Endothelial cell of umbilical vein (primary cell): Measurements from ENCODE around the gene ETFB. TPM values are rescaled to one million over a fixed set of nuclear protein-coding genes. Genes with fewer than 3 reads are reported as not detected.

Experiments used
- BruUV-seq: library from RNA; stranded (reverse); fragments of 400-500 nt; replicated peaks from 2 replicates; lab custom pipeline; 2021; lab: Mats Ljungman, UMichigan
- CTCF ChIA-PET: fragments of 300-600, 350-600 bp; sonication (Branson Sonifier 250); formaldehyde crosslinking; loops from one replicate; lab custom pipeline; 2021; ENCODE audit warnings: antibody characterized with exemption, inconsistent platforms; lab: Charles Lee
- POLR2A ChIA-PET: fragments of 300-600, 350-600 bp; sonication (Branson Sonifier 250); formaldehyde crosslinking; loops from one replicate; lab custom pipeline; 2021; ENCODE audit warnings: antibody characterized with exemption, inconsistent platforms; lab: Charles Lee
- DNase-seq: peaks from one replicate; pipeline ENCODE4 v3.0.0-alpha.2; 2011; ENCODE audit warnings: low read depth, low spot score
- FAIRE-seq: peaks from 2 replicates; lab custom pipeline; 2011; peaks lifted over from hg19 to GRCh38; lab: Jason Lieb, UNC
- H2AFZ ChIP-seq: 2 replicates; pipeline ENCODE4 v1.6.0; 2012; ENCODE audit warnings: low read depth, low read length, control low read depth, inconsistent platforms
- H3K27ac ChIP-seq: 2 replicates; pipeline ENCODE4 v1.5.1; 2011; ENCODE audit warnings: low read depth, mild to moderate bottlenecking, control low read depth, low read length, moderate library complexity; ENCODE audit not compliant: insufficient read depth
- H3K27me3 ChIP-seq, 2 experiments: 2 replicates each; pipeline versions ENCODE4 v1.6.0 to v1.6.1; 2011; ENCODE audit warnings: low read length in 2 of 2, mixed read lengths in 1 of 2; ENCODE audit not compliant: control insufficient read depth in 2 of 2, insufficient read depth in 2 of 2
- H3K36me3 ChIP-seq, 2 experiments: 2 replicates in 1 of 2; 3 replicates in 1 of 2; pipeline ENCODE4 v1.5.1; 2011; ENCODE audit warnings: low read length in 2 of 2, mild to moderate bottlenecking in 1 of 2, moderate library complexity in 1 of 2; ENCODE audit not compliant: control insufficient read depth in 2 of 2, insufficient read depth in 2 of 2; ENCODE audit errors: extremely low read depth in 1 of 2
- H3K4me1 ChIP-seq: 3 replicates; pipeline ENCODE4 v1.5.1; 2011; ENCODE audit warnings: mild to moderate bottlenecking, low read length; ENCODE audit not compliant: control insufficient read depth, insufficient read depth; ENCODE audit errors: extremely low read depth
- H3K4me2 ChIP-seq: 2 replicates; pipeline ENCODE4 v1.6.1; 2011; ENCODE audit warnings: low read length, control low read depth, mixed read lengths; ENCODE audit not compliant: insufficient read depth
- H3K4me3 ChIP-seq, 3 experiments: fragments of 200-600 bp in 1 of 3; sonication (generic), shearing (Covaris generic) in 1 of 3; replicated peaks in 1 of 3; 2 replicates each; pipeline ENCODE4 v1.5.1; 2011 to 2016; ENCODE audit warnings: control low read depth in 3 of 3, low read length in 3 of 3, mild to moderate bottlenecking in 2 of 3, inconsistent platforms in 1 of 3, low read depth in 1 of 3, moderate library complexity in 1 of 3; ENCODE audit not compliant: insufficient read depth in 1 of 3
- H3K79me2 ChIP-seq: 2 replicates; pipeline ENCODE4 v1.6.0; 2012; ENCODE audit warnings: low read length, inconsistent platforms; ENCODE audit not compliant: control insufficient read depth, insufficient read depth
- H3K9ac ChIP-seq: replicated peaks from 2 replicates; pipeline ENCODE3; 2011; ENCODE audit warnings: low read length, control low read depth; ENCODE audit not compliant: insufficient read depth; ENCODE audit errors: extremely low read depth
- H3K9me1 ChIP-seq: replicated peaks from 3 replicates; pipeline ENCODE4 v1.6.0; 2011; ENCODE audit warnings: mild to moderate bottlenecking, low read length; ENCODE audit not compliant: control insufficient read depth, insufficient read depth; ENCODE audit errors: extremely low read depth
- H3K9me3 ChIP-seq: replicated peaks from 2 replicates; pipeline ENCODE4 v1.5.1; 2012; ENCODE audit warnings: low read length, inconsistent platforms; ENCODE audit not compliant: control insufficient read depth, insufficient read depth
- H4K20me1 ChIP-seq: replicated peaks from 2 replicates; pipeline ENCODE3; 2011; ENCODE audit warnings: mild to moderate bottlenecking, low read length; ENCODE audit not compliant: control insufficient read depth, insufficient read depth; ENCODE audit errors: extremely low read depth
- EZH2 ChIP-seq: IDR thresholded peaks from 2 replicates; pipeline ENCODE4 v1.6.1; 2012; ENCODE audit warnings: borderline replicate concordance, low read depth, mild to moderate bottlenecking, moderate library complexity, low read length, inconsistent platforms; ENCODE audit not compliant: severe bottlenecking
- FOS ChIP-seq: IDR thresholded peaks from 2 replicates; pipeline ENCODE4 v1.6.1; 2011; ENCODE audit warnings: mild to moderate bottlenecking, low read length, moderate library complexity, borderline replicate concordance; ENCODE audit not compliant: insufficient read depth
- GATA2 ChIP-seq: IDR thresholded peaks from 2 replicates; pipeline ENCODE4 v1.7.0; 2011; ENCODE audit warnings: low read depth, mild to moderate bottlenecking, moderate library complexity, mixed read lengths, low read length; ENCODE audit not compliant: insufficient read length, insufficient read depth
- JUN ChIP-seq: IDR thresholded peaks from 2 replicates; pipeline ENCODE4 v1.6.1; 2011; ENCODE audit warnings: borderline replicate concordance, low read depth; ENCODE audit not compliant: insufficient read length, insufficient read depth
- MYC ChIP-seq: IDR thresholded peaks from one replicate; pipeline ENCODE4 v1.6.1; 2011; ENCODE audit warnings: mild to moderate bottlenecking, low read depth, low read length
- POLR2A ChIP-seq: IDR thresholded peaks from 2 replicates; pipeline ENCODE4 v1.6.1; 2012; ENCODE audit warnings: low read depth, mild to moderate bottlenecking, control low read depth, low read length
- POLR2AphosphoS5 ChIP-seq: IDR thresholded peaks from 2 replicates; pipeline ENCODE4 v1.6.1; 2012; ENCODE audit warnings: low read depth, mild to moderate bottlenecking, control low read depth, low read length, moderate library complexity; ENCODE audit not compliant: insufficient read depth
- dilution Hi-C: fragments of 300-500 bp; cut with MboI; formaldehyde crosslinking; loops from one replicate; pipeline ENCODE4 v1.15.0; 2019; ENCODE audit warnings: low sequenced_read_pairs; ENCODE audit not compliant: extremely low pct_ligation_motif_present
- intact Hi-C: fragments of 100-400 bp; cut with micrococcal nuclease; formaldehyde crosslinking; loops from one replicate; pipeline ENCODE4 v1.10.0; 2022
- polyA plus RNA-seq, 4 experiments: library from polyadenylated mRNA; depleted of rRNA in 3 of 4; stranded (reverse) in 3 of 4; unstranded in 1 of 4; fragments of >200 nt; gene quantifications; 2 replicates each; pipeline versions ENCODE4 v1.2.1 to v1.2.3, GENCODE V29; 2011 to 2012; ENCODE audit warnings: missing spikeins in 1 of 4
- total RNA-seq: library from RNA; stranded (reverse); gene quantifications from 2 replicates; pipeline ENCODE4 v1.2.3, GENCODE V29; 2021
- TF ChIP-seq, protein P1 (sequence below), 2 donors: IDR thresholded peaks; 1 replicate in 1 of 2; 2 replicates in 1 of 2; pipeline ENCODE4 v1.5.1; 2011; ENCODE audit warnings: low read length in 2 of 2, mild to moderate bottlenecking in 2 of 2, moderate library complexity in 2 of 2, control low read depth in 1 of 2, inconsistent platforms in 1 of 2, low read depth in 1 of 2; ENCODE audit not compliant: insufficient read depth in 1 of 2; ENCODE audit errors: extremely low read depth in 1 of 2
- TF ChIP-seq, protein P2 (sequence below): IDR thresholded peaks from 2 replicates; pipeline ENCODE4 v1.6.1; 2011; ENCODE audit not compliant: insufficient read depth, insufficient read length

Gene ETFB
- total and polyA plus RNA-seq, 2 donors (not counting 3 experiments of a cell fraction or from before 2014, with no cell fraction given), result 54.1 to 99.2 TPM

DNA sequence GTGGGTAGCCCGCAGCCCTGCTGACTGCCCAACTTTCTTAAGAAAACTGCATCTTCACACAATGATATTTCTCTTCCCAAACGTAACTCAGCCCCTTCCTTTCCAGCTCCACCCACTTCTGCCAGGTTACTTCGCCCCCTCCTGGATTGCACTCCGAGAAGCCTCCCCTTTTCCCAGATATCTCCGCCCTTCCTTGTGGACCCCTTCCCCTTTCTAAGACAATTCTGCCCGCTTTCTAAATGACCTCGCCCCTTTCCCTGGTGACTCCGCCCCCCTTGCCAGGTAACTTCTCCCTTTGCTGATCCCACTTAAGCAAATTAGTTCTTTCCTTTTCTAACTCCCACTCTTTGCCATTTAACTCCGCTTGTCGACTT lies 26.9 kb downstream of the ETFB start:
- H3K4me2 ChIP-seq, result peak overlapping the region; percentile 94
- intact Hi-C loops, result loop anchor here (1.0 to 5.0 kb wide), 6 partner anchors 28 to 350 kb away; partner anchors contain the start of gene CTU1
- no peaks in the 10 kb centered on the region for H3K9me3 ChIP-seq
- no TSS peak for BruUV-seq
- no peaks in the 10 kb centered on the region for H3K9me1 ChIP-seq
- no peaks in the 10 kb centered on the region for H3K79me2 ChIP-seq
- FAIRE-seq, result no peak
- H3K27ac ChIP-seq, result peak overlapping the region; percentile 6
- peak overlapping the region; percentile 55 to 82 (median 73) for H3K4me3 ChIP-seq
- ChIA-PET CTCF (interaction anchor here (0.6 to 1.8 kb wide), 24 partner anchors 12 to 350 kb away, joined by 3 to 27 read pairs (median 4); partner anchors contain the start of genes CLDND2, ETFB and ZNF175), POLR2A (interaction anchor here (0.7 to 1.3 kb wide), 3 partner anchors 23 to 28 kb away, joined by 4 to 8 read pairs (median 6); partner anchors contain the start of gene ETFB)
- H3K4me1 ChIP-seq, result peaks cover 8% of the 10 kb centered on the region
- no peaks in the 10 kb centered on the region for H3K27me3 ChIP-seq
- dilution Hi-C loops, result no loop called here
- no peak overlapping the region for H3K9ac ChIP-seq
- no peaks in the 10 kb centered on the region for H4K20me1 ChIP-seq
- no peak for DNase-seq
- H3K36me3 ChIP-seq, result no peaks in the 10 kb centered on the region
- H2AFZ ChIP-seq, result peak overlapping the region; percentile 98
- TF ChIP-seq EZH2 (no peak), POLR2AphosphoS5 (no peak), GATA2 (no peak), MYC (no peak), JUN (no peak), FOS (no peak), POLR2A (no peak)
- TF ChIP-seq, protein P1, sequence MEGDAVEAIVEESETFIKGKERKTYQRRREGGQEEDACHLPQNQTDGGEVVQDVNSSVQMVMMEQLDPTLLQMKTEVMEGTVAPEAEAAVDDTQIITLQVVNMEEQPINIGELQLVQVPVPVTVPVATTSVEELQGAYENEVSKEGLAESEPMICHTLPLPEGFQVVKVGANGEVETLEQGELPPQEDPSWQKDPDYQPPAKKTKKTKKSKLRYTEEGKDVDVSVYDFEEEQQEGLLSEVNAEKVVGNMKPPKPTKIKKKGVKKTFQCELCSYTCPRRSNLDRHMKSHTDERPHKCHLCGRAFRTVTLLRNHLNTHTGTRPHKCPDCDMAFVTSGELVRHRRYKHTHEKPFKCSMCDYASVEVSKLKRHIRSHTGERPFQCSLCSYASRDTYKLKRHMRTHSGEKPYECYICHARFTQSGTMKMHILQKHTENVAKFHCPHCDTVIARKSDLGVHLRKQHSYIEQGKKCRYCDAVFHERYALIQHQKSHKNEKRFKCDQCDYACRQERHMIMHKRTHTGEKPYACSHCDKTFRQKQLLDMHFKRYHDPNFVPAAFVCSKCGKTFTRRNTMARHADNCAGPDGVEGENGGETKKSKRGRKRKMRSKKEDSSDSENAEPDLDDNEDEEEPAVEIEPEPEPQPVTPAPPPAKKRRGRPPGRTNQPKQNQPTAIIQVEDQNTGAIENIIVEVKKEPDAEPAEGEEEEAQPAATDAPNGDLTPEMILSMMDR (IDR thresholded peaks at IDR 0.05; ENCODE audit: extremely low read depth in 1 of 2, insufficient read depth in 1 of 2, low read depth in 1 of 2, low read length in 2 of 2), result no peak
- TF ChIP-seq, protein P2, sequence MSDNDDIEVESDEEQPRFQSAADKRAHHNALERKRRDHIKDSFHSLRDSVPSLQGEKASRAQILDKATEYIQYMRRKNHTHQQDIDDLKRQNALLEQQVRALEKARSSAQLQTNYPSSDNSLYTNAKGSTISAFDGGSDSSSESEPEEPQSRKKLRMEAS, result no peak
